ENCODE measurements around the gene DPYSL3. TPM values are rescaled to one million over a fixed set of nuclear protein-coding genes. Genes with fewer than 3 reads are reported as not detected.

The DPYSL3 gene
- total RNA-seq, 1 donor from 2014 or later, result 1.6 TPM

DNA sequence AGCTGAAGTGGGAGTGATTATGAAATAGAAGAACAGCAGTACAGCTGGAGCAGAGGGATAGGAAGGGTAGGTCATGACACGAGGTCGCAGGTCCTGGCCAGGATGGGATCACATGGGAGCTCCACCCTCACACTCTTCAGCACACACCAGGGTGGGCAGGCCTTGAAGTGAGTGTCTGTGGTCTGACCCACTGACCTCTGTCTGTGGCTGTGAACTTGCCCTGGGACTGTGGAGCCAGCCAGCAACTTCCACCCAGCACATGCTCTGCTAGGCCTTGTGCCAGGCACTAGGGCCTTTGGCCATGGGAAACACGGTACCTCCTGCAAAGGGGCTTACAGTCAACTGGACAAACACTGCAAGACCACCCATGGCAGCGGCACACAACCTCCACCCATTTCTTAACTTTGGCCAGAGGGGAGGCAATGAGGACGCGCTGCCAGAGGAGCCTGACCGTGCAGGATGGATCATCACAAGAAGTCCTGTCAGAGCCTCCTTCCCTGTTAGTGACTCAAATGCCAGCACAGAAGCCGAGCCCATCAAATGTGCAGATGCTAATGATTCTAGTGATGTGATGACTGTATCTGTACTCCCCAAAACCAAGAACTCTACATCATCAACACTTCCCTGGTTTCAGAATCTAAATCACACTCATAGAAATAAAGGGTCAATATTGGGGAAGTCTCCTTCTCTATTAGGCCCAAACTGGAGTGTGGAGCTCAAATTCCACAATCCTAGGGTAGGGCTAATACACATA, 113.6 kb downstream of the DPYSL3 start:
- Histone ChIP-seq H3K36me3 (ENCODE audit: control insufficient read depth, insufficient read depth, low read length) (no peaks in the 10 kb centered on the region), H3K27me3 (ENCODE audit: control insufficient read depth, insufficient read depth, low read length) (no peaks in the 10 kb centered on the region), H3K4me3 (ENCODE audit: low read depth, low read length) (no peak overlapping the region)
- FAIRE-seq (peak; percentile 97), DNase-seq (ENCODE audit: low read depth) (no peak)
- TF ChIP-seq, protein P1, sequence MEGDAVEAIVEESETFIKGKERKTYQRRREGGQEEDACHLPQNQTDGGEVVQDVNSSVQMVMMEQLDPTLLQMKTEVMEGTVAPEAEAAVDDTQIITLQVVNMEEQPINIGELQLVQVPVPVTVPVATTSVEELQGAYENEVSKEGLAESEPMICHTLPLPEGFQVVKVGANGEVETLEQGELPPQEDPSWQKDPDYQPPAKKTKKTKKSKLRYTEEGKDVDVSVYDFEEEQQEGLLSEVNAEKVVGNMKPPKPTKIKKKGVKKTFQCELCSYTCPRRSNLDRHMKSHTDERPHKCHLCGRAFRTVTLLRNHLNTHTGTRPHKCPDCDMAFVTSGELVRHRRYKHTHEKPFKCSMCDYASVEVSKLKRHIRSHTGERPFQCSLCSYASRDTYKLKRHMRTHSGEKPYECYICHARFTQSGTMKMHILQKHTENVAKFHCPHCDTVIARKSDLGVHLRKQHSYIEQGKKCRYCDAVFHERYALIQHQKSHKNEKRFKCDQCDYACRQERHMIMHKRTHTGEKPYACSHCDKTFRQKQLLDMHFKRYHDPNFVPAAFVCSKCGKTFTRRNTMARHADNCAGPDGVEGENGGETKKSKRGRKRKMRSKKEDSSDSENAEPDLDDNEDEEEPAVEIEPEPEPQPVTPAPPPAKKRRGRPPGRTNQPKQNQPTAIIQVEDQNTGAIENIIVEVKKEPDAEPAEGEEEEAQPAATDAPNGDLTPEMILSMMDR (IDR thresholded peaks at IDR 0.05; ENCODE audit: insufficient read depth, low read length, severe bottlenecking), result no peak

DNA sequence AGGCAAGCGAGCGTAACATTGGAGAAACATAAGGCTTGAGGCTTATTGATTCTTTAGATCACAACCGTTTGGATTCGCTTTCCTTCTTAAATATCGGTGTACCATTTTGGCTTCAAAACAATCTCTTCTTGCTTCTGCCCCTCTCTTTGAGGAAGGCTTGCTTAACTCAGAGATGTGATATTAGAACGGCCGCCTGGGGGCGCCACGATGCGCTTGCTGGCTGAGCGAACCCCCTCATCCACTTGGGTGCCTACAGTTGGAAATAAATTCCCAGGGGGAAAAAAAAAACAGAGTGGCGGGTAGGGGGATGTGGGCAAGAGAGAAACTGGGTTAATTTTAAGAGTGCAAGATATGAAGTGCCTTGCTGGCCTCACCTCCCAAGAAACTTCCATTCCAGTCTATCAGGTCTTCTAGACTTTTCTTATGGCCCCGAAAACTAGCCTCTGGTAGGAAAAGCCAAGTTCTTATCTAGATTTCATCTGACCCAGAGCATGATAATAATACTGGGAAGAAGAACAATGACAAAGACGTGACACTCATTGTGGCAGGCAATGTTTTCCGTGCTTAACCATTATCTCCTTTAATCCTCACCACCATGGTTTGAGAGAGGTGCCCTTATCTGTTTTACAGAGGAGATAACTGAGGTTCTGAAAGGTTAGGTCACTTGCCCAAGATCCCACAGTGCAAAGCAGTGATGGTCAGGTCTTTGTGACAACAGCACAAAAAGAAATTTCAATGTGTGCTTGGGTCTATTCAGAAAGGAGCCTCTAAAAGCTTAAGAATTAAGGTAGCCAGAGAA, 115.8 kb downstream of the DPYSL3 start:
- no peaks in the 10 kb centered on the region for H3K27me3 ChIP-seq (ENCODE audit: control insufficient read depth, insufficient read depth, low read length)
- DNase-seq (ENCODE audit: low read depth) (no peak), FAIRE-seq (no peak)
- no peaks in the 10 kb centered on the region for H3K36me3 ChIP-seq (ENCODE audit: control insufficient read depth, insufficient read depth, low read length)
- TF ChIP-seq, protein P1 (IDR thresholded peaks at IDR 0.05; ENCODE audit: insufficient read depth, low read length, severe bottlenecking), result peak; percentile 29
- H3K4me3 ChIP-seq (ENCODE audit: low read depth, low read length), result no peak overlapping the region

GRCh38 chr5:147391781-147392180, 118.1 kb downstream of the DPYSL3 start:
- TF ChIP-seq, protein P1 (IDR thresholded peaks at IDR 0.05; ENCODE audit: insufficient read depth, low read length, severe bottlenecking), result peak; percentile 80
- H3K4me3 ChIP-seq (ENCODE audit: low read depth, low read length), result no peak overlapping the region
- FAIRE-seq (peak; percentile 96), DNase-seq (ENCODE audit: low read depth) (peak; percentile 86)
- H3K36me3 ChIP-seq (ENCODE audit: control insufficient read depth, insufficient read depth, low read length), result no peaks in the 10 kb centered on the region
- no peaks in the 10 kb centered on the region for H3K27me3 ChIP-seq (ENCODE audit: control insufficient read depth, insufficient read depth, low read length)

DNA sequence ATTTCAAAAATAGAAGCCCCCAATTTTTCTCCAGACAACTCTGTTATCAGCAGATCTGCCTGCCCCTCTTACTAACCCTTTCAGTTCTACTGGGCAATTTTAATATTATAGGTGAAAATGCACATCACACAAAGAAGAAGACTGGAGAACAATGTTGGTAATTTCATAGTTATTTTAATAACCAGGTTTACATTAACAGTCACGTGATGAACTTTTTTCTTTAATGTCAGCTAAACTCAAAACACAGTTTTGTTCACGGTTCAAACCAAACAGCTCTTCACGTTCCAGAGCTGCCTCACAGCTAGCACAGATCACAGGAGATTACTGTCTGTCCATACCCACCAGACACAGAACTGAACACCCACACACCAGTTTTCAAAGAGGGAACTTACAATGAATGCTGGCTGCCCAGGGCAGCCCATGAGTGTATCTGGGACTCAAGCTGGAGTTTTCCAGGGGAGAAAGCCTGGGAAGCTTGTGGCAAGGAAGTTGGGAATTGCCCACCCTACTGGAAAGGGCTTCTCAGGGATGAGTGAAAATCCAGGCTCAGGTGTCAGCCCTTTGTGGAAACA, 119.1 kb downstream of the DPYSL3 start:
- no peaks in the 10 kb centered on the region for H3K27me3 ChIP-seq (ENCODE audit: control insufficient read depth, insufficient read depth, low read length)
- no peaks in the 10 kb centered on the region for H3K36me3 ChIP-seq (ENCODE audit: control insufficient read depth, insufficient read depth, low read length)
- TF ChIP-seq, protein P1 (IDR thresholded peaks at IDR 0.05; ENCODE audit: insufficient read depth, low read length, severe bottlenecking), result no peak
- DNase-seq (ENCODE audit: low read depth), result no peak
- no peak for FAIRE-seq
- no peak overlapping the region for H3K4me3 ChIP-seq (ENCODE audit: low read depth, low read length)

DNA sequence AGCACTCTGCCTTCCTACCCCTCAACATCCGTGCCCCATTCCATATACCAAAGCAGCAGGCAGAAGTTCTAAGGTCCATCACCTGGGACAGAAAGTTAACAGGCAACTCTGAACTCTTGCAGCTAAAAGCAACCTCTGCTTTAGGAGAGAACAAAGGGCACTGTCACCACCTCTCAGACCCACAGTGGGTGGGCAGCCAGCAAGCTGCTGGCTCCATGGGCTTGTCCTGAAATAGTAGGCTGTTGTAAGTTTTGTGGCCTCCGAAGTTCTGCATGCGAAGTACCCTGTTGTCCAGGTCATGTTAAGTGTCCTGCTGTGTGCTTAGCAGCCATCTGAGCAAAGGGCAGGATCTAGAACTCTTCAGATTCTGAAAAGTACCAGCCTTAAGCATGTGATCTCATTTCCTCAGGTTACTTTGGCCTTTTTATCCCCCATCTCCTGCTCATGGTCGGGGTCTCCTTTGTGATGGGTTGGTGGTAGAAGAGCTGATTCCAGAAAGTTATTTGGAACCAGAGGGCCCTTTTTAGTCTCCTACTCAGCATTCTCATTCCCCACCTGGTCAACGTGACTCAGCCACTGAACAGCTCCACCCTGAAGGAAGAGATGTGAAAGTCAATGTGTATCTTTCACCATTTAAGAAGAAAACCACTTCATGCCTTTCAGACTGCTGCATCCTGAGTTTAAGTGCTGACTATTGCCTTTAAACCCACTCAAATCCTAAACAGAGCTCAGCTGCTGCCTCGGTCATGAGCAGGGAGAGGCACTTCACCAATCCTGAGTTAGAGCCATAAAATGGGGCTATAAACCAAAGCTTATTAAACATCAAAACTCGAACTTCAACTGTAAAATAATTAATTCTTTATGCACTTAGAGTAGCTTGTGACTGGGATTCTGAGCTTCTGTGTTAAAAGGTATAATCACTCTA, 121.4 kb downstream of the DPYSL3 start:
- DNase-seq (ENCODE audit: low read depth), result peak; percentile 54
- TF ChIP-seq, protein P1 (IDR thresholded peaks at IDR 0.05; ENCODE audit: insufficient read depth, low read length, severe bottlenecking), result no peak

More for the DNA sequence above, 121.4 kb downstream of the DPYSL3 start:
- no peaks in the 10 kb centered on the region for H3K36me3 ChIP-seq (ENCODE audit: control insufficient read depth, insufficient read depth, low read length)
- FAIRE-seq, result no peak
- no peak overlapping the region for H3K4me3 ChIP-seq (ENCODE audit: low read depth, low read length)
- H3K27me3 ChIP-seq (ENCODE audit: control insufficient read depth, insufficient read depth, low read length), result no peaks in the 10 kb centered on the region

All from bronchial epithelial cell (primary cell).